NB4 (cell line): ENCODE results near the gene PHF2.

Source experiments
- DNase-seq: peaks from one replicate; pipeline ENCODE4 v3.0.0; 2010; ENCODE audit warnings: low read depth
- H3K4me3 ChIP-seq: one replicate; pipeline ENCODE4 v1.5.1; 2011; ENCODE audit warnings: mild to moderate bottlenecking, low read depth, low read length, moderate library complexity
- MAX ChIP-seq: IDR thresholded peaks from 2 replicates; pipeline ENCODE4 v1.6.1; 2011; ENCODE audit warnings: low read depth, low read length
- MYC ChIP-seq: IDR thresholded peaks from 2 replicates; pipeline ENCODE4 v1.6.1; 2011; ENCODE audit warnings: low read depth, low read length
- POLR2A ChIP-seq: IDR thresholded peaks from 2 replicates; pipeline ENCODE4 v1.6.1; 2011; ENCODE audit warnings: mild to moderate bottlenecking; ENCODE audit not compliant: insufficient read length; ENCODE audit errors: extremely low read depth
- TF ChIP-seq, protein P1 (sequence below): IDR thresholded peaks from one replicate; pipeline ENCODE4 v1.5.1; 2012; ENCODE audit warnings: low read depth, low read length

Gene PHF2

GRCh38 chr9:93585695-93586094 lies 9.3 kb downstream of the PHF2 start:
- no peak for DNase-seq
- TF ChIP-seq MAX, result no peak
- TF ChIP-seq, protein P1, sequence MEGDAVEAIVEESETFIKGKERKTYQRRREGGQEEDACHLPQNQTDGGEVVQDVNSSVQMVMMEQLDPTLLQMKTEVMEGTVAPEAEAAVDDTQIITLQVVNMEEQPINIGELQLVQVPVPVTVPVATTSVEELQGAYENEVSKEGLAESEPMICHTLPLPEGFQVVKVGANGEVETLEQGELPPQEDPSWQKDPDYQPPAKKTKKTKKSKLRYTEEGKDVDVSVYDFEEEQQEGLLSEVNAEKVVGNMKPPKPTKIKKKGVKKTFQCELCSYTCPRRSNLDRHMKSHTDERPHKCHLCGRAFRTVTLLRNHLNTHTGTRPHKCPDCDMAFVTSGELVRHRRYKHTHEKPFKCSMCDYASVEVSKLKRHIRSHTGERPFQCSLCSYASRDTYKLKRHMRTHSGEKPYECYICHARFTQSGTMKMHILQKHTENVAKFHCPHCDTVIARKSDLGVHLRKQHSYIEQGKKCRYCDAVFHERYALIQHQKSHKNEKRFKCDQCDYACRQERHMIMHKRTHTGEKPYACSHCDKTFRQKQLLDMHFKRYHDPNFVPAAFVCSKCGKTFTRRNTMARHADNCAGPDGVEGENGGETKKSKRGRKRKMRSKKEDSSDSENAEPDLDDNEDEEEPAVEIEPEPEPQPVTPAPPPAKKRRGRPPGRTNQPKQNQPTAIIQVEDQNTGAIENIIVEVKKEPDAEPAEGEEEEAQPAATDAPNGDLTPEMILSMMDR, result no peak
- TF ChIP-seq POLR2A, result no peak
- TF ChIP-seq MYC, result no peak
- no peak overlapping the region for H3K4me3 ChIP-seq

DNA sequence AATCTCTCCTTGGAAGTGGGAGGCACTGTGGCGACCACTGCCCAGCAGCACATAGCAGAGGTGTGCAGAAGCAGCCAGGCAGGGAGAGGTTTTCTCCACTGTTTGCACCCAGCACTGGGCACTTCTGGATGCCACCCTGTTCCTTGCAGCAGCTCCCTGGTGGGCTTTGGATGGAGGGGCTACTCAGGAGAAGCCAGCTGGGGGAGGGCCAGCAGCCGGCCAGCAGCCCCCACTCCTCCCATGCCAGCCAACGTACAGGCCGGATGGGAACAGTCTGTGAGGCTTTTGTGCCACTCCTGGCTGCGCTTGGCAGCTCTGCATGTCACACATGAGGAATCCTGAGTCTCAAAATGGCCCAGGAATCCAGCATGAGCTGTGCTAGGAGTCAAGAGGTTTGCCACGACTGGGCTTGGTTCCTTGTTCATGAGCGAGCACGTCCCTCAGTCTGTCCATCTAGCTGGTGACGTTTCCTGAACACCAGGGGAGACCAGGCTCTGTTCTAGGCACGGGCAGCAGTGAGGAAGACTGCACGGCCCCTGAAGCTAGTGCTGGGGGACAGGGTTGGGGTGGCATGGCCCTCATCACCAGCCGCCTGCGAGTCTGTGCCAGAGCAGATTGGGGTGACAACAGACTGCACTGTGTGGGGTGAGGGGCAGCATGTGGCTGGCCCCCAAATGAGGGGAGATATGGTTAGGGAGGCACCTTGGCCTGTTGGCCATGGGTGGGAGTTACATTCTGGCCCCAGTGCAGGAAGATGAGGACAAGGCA lies 10.1 kb downstream of the PHF2 start:
- TF ChIP-seq POLR2A (no peak), MYC (no peak), MAX (no peak)
- TF ChIP-seq, protein P1, result no peak
- H3K4me3 ChIP-seq, result no peak overlapping the region
- no peak for DNase-seq

DNA sequence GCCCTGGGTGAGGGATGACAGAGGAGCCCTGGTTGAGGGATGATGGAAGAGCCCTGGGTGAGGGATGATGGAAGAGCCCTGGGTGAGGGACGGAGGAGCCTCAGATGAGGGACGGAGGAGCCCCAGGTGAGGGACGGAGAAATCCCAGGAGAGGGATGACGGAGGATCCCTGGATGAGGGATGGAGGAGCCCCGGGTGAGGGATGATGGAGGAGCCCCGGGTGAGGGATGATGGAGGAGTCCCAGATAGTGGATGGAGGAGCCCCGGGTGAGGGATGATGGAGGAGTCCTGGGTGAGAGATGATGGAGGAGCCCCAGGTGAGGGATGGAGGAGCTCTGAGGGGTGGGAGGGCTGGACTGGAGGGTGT lies 10.9 kb downstream of the PHF2 start:
- no peak overlapping the region for H3K4me3 ChIP-seq
- TF ChIP-seq, protein P1, result no peak
- TF ChIP-seq MAX (no peak), MYC (no peak), POLR2A (no peak)
- DNase-seq, result no peak

DNA sequence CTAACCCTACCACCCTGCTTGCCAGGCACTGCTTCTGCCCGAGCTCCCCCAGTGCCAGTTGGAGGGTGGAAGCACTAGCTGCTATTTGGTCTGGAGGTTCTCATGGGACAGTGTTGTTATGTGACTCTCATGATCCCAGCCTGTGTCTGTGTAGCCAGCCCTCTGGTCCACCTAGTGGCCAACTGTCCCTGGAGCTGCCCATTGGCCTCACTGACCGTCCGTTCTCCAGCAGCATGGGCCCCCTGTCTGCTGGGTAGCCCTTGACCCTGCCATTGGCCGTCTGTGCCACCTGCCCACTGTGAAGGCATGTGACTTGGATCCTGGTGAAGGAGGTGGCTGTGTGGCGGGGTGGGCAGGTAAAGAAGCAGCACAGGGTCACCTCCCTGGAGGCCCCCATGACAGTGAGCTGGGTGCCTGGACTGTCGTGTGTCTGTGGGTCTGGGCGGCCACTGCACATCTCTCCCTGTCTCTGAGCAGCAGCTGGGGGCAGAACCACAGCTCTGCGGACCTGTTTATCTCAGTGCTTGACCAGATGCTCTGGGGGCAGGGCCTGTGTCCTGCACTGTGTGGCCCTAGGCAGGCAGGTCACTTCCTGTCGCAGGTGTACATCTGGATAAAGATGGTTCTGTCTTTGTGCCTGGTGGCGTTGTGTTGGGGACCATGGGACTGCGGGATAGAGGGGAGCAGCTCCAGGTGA lies 11.4 kb downstream of the PHF2 start:
- H3K4me3 ChIP-seq, result no peak overlapping the region
- TF ChIP-seq, protein P1, result peak; percentile 2
- TF ChIP-seq MYC, result no peak
- no peak for DNase-seq

DNA sequence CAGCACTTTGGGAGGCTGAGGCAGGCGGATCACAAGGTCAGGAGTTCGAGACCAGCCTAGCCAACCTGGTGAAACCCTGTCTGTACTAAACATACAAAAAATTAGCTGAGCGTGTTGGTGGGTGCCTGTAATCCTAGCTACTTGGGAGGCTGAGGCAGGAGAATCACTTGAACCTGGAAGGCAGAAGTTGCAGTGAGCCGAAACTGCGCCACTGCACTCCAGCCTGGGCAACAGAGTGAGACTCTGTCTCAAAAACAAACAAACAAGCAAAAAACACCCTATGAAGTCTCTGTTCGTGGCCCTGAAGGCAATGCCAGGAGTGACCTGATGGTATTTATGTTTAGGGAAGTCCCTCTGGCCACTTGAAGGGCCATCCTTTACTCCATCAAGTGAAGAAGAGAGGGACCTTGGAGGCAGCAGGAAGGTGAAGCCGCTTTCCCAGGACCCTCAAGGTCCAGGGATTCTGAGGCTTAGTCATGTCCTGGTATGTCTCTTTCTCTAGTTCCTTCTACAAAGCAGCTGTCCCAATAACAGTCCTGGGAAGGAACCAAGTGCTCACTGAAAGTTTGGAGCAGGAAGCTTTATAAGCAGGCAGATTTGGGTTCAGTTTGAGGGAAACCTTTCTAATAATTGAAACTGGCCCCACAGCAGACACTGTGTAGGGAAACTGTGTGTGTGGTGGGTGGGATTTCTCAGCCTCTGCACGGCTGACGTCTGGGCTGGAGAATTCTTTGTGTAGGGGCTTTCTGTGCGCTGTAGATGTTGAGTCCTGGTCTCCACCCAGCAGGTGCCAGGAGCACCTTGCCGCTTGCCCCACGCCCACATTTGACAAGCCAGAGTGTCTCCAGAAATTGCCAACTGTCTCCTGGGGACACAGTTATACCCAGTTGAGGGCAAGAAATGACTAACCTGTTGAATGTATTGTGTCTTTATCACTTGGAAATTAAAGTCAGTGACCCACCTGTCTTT lies 12.5 kb downstream of the PHF2 start:
- no peak for DNase-seq
- TF ChIP-seq POLR2A, result no peak
- TF ChIP-seq, protein P1, result no peak
- no peak for TF ChIP-seq MAX
- TF ChIP-seq MYC, result no peak
- H3K4me3 ChIP-seq, result no peak overlapping the region
